Measurements from ENCODE around the gene TBC1D23. TPM values are rescaled to one million over a fixed set of nuclear protein-coding genes. Genes with fewer than 3 reads are reported as not detected.
A peak's percentile ranks its signal among the peaks of the same experiment; 100 is the strongest.

Gene TBC1D23
- total and polyA plus RNA-seq, 9 of the 15 experiments (the other 6 are each of a cell fraction or from before 2014, with no cell fraction given) = 23.4 to 85.8 (median 43.7) TPM

- no peak for TF ChIP-seq GATAD2A (IDR thresholded peaks at IDR 0.05)
- TF ChIP-seq ZNF224 (CRISPR knock-in tag; IDR thresholded peaks at IDR 0.05) = no peak
- TF ChIP-seq NRF1 (conservative IDR thresholded peaks at IDR 0.05 in 1 of 2, IDR thresholded peaks at IDR 0.05 in 1 of 2) = peak; percentile 13 to 17; a peak in 1 of 4 replicates
- no peak for TF ChIP-seq ZHX1 (conservative IDR thresholded peaks at IDR 0.05; ENCODE audit: low read length)
- no peak for TF ChIP-seq NCOA4 (IDR thresholded peaks at IDR 0.05; ENCODE audit: partially characterized antibody)
- no peak for TF ChIP-seq WHSC1 (IDR thresholded peaks at IDR 0.05; ENCODE audit: low read length)
- TF ChIP-seq RBM22 (IDR thresholded peaks at IDR 0.05; ENCODE audit: low read depth, low read length, poor library complexity, severe bottlenecking) = no peak
- no peak for TF ChIP-seq NELFE (IDR thresholded peaks at IDR 0.05; ENCODE audit: insufficient read depth, insufficient read length)
- no peak for TF ChIP-seq NKRF (IDR thresholded peaks at IDR 0.05; ENCODE audit: borderline replicate concordance)
- no peak for TF ChIP-seq POLR2B (IDR thresholded peaks at IDR 0.05; ENCODE audit: low read depth, partially characterized antibody)
- no peak for TF ChIP-seq ZNF354B (CRISPR knock-in tag; IDR thresholded peaks at IDR 0.05)
- TF ChIP-seq PTRF (tag; IDR thresholded peaks at IDR 0.05) = no peak
- no peak for TF ChIP-seq ZNF239 (CRISPR knock-in tag; IDR thresholded peaks at IDR 0.05)
- TF ChIP-seq NR2C2 (CRISPR knock-in tag; IDR thresholded peaks at IDR 0.05) = no peak
- TF ChIP-seq NR2C2 (tag; IDR thresholded peaks at IDR 0.05) = 0 out of 2 replicates have a peak, but pooled peaks have one; percentile 31
- no peak for TF ChIP-seq SRSF1 (IDR thresholded peaks at IDR 0.05; ENCODE audit: low read depth, low read length)
- TF ChIP-seq SP1 (CRISPR knock-in tag; IDR thresholded peaks at IDR 0.05) = no peak
- no peak; the same call in 1 of the 2 replicates for TF ChIP-seq CC2D1A (IDR thresholded peaks at IDR 0.05)
- no peak for TF ChIP-seq ZBTB17 (CRISPR knock-in tag; IDR thresholded peaks at IDR 0.05)
- no peak for TF ChIP-seq ZNF140 (CRISPR knock-in tag; IDR thresholded peaks at IDR 0.05)
- peak; percentile 31; the same call in 1 of the 2 replicates for TF ChIP-seq VEZF1 (CRISPR knock-in tag; IDR thresholded peaks at IDR 0.05)
- TF ChIP-seq TRIM24 (IDR thresholded peaks at IDR 0.05) = peak; percentile 64 to 69; a peak in 2 of 4 replicates
- TF ChIP-seq ZBTB2 (IDR thresholded peaks at IDR 0.05) = no peak; the same call in 1 of the 2 replicates
- TF ChIP-seq SMARCC2 (IDR thresholded peaks at IDR 0.05; ENCODE audit: low read depth) = peak; percentile 81
- TF ChIP-seq BRD9 (IDR thresholded peaks at IDR 0.05; ENCODE audit: low read depth, partially characterized antibody) = no peak
These were observed 28.5 kb downstream of the TBC1D23 start (continued) for GRCh38 chr3:100289339-100289738.

All from K562 (cell line).